OCI-LY3 (cell line): ENCODE results near the gene ALG8.

Source experiments
- CTCF ChIP-seq: fragments of 200-600, 300-600 bp; sonication (generic); IDR thresholded peaks from 2 replicates; pipeline ENCODE4 v1.5.1; 2014; ENCODE audit warnings: antibody characterized with exemption, low read length, low read depth
- EZH2phosphoT487 ChIP-seq: fragments of 200-600 bp; shearing (Covaris generic); IDR thresholded peaks from 2 replicates; pipeline ENCODE4 v1.6.1; 2018; ENCODE audit warnings: antibody characterized with exemption, mixed run types, low read depth

- no peak for TF ChIP-seq CTCF
- no peak for TF ChIP-seq EZH2phosphoT487
Measured at GRCh38 chr11:78080084-78080817, 59.2 kb downstream of the ALG8 start.
